ENCODE data around the gene DISP2.

Gene DISP2

DNA sequence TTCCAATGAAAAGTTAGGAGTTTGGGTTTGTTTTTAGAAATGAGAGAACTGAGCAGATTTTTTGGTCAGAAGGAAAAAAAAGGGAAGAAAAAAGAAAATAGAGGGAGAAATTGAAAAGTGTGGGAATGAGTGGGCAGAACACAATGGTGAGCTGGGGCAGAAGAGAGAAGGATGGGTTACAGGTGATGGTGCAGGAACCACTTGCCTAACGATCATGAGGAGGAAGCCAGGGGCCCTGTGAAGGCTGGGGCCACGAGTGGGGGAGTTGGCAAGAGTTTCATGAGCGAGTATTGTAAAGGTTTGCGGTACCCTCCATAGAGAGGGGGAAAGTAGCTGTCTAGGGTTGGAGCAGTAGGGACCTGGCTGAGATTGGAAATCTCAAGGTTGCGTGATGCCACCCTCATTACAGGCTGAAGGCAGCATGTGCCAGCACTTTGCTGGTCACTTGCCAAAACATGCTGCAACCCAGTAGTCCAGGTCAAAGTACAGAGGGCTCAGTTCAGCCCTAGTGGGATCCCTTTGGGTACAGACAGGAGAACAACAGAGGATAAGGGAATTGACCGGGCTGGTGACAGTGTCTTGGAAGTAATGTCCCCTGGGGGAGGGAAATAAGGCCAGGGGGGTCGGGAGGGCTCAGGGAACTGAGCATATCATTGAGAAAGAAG, 54.2 kb downstream of the DISP2 start:
- Histone ChIP-seq H3K36me3 (ENCODE audit: control insufficient read depth in 2 of 2, insufficient read depth in 1 of 2, low read length in 2 of 2) (peaks cover 13 to 93% of the 10 kb centered on the region in 2 experiments), H3K9me3 (ENCODE audit: control insufficient read depth, insufficient read depth, low read depth, low read length) (no peaks in the 10 kb centered on the region), H3K4me3 (ENCODE audit: low read depth, low read length) (no peak overlapping the region), H3K27ac (ENCODE audit: extremely low read depth, low read depth, low read length) (no peak overlapping the region; the same call in 1 of the 2 replicates), H3K4me1 (ENCODE audit: control insufficient read depth, insufficient read depth, low read length) (no peaks in the 10 kb centered on the region)
- TF ChIP-seq ZNF433 (tag by site-specific recombination; IDR thresholded peaks at IDR 0.05; ENCODE audit: low read depth) (no peak), KLF10 (tag by site-specific recombination; IDR thresholded peaks at IDR 0.05) (no peak), ZNF121 (tag by site-specific recombination; IDR thresholded peaks at IDR 0.05) (no peak), SALL2 (tag by site-specific recombination; IDR thresholded peaks at IDR 0.05; ENCODE audit: borderline replicate concordance) (no peak), ZNF157 (tag by site-specific recombination; IDR thresholded peaks at IDR 0.05) (no peak), ZNF561 (tag by site-specific recombination; IDR thresholded peaks at IDR 0.05; ENCODE audit: borderline replicate concordance) (no peak)
- TF ChIP-seq, protein P1, sequence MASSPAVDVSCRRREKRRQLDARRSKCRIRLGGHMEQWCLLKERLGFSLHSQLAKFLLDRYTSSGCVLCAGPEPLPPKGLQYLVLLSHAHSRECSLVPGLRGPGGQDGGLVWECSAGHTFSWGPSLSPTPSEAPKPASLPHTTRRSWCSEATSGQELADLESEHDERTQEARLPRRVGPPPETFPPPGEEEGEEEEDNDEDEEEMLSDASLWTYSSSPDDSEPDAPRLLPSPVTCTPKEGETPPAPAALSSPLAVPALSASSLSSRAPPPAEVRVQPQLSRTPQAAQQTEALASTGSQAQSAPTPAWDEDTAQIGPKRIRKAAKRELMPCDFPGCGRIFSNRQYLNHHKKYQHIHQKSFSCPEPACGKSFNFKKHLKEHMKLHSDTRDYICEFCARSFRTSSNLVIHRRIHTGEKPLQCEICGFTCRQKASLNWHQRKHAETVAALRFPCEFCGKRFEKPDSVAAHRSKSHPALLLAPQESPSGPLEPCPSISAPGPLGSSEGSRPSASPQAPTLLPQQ (tag by site-specific recombination; IDR thresholded peaks at IDR 0.05), result no peak
- POLR2A ChIA-PET, result interaction anchor here (0.6 to 1.6 kb wide), 2 partner anchors 13 to 114 kb away, joined by 3 read pairs; no protein-coding TSS in a partner anchor
- CTCF ChIA-PET, result interaction anchor here (0.6 to 1.1 kb wide), 4 partner anchors 10 to 461 kb away, joined by 3 to 5 read pairs (median 4); no protein-coding TSS in a partner anchor

DNA sequence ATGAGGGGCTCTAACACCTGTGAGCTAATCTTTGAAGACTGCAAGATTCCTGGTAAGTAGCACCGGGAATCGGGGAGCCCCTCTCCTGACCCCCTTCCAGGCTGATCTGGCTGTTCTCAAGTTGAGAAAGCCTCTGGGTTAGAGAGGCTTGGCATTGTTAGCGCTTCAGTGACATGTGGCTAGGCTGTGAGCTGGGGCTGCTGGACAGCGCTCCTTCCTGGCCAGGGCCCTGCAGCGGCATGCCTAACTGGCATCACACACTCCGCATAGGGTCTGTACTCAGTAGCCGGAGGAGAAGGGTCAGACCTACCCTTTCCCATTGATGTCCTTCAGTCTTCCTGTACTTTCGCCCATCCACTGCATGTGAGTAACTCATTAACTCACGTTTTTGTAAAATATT, 55.0 kb downstream of the DISP2 start:
- POLR2A ChIA-PET, result interaction anchor here (1.4 kb wide), 1 partner anchor 7 kb away, joined by 7 read pairs; the partner anchor contains the start of gene IVD
- no peak overlapping the region for H3K4me3 ChIP-seq (ENCODE audit: low read depth, low read length)
- peaks cover 10 to 92% of the 10 kb centered on the region in 2 experiments for H3K36me3 ChIP-seq (ENCODE audit: control insufficient read depth in 2 of 2, insufficient read depth in 1 of 2, low read length in 2 of 2)
- H3K27ac ChIP-seq (ENCODE audit: extremely low read depth, low read depth, low read length), result no peak overlapping the region
- no peak for TF ChIP-seq ZNF114 (tag by site-specific recombination; IDR thresholded peaks at IDR 0.05)
- TF ChIP-seq, protein P2, sequence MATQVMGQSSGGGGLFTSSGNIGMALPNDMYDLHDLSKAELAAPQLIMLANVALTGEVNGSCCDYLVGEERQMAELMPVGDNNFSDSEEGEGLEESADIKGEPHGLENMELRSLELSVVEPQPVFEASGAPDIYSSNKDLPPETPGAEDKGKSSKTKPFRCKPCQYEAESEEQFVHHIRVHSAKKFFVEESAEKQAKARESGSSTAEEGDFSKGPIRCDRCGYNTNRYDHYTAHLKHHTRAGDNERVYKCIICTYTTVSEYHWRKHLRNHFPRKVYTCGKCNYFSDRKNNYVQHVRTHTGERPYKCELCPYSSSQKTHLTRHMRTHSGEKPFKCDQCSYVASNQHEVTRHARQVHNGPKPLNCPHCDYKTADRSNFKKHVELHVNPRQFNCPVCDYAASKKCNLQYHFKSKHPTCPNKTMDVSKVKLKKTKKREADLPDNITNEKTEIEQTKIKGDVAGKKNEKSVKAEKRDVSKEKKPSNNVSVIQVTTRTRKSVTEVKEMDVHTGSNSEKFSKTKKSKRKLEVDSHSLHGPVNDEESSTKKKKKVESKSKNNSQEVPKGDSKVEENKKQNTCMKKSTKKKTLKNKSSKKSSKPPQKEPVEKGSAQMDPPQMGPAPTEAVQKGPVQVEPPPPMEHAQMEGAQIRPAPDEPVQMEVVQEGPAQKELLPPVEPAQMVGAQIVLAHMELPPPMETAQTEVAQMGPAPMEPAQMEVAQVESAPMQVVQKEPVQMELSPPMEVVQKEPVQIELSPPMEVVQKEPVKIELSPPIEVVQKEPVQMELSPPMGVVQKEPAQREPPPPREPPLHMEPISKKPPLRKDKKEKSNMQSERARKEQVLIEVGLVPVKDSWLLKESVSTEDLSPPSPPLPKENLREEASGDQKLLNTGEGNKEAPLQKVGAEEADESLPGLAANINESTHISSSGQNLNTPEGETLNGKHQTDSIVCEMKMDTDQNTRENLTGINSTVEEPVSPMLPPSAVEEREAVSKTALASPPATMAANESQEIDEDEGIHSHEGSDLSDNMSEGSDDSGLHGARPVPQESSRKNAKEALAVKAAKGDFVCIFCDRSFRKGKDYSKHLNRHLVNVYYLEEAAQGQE (tag by site-specific recombination; IDR thresholded peaks at IDR 0.05), result peak; percentile 60
- H3K4me1 ChIP-seq (ENCODE audit: control insufficient read depth, insufficient read depth, low read length), result no peaks in the 10 kb centered on the region
- no peaks in the 10 kb centered on the region for H3K9me3 ChIP-seq (ENCODE audit: control insufficient read depth, insufficient read depth, low read depth, low read length)
- CTCF ChIA-PET, result interaction anchor here (0.8 to 1.1 kb wide), 3 partner anchors 9 to 69 kb away, joined by 3 to 5 read pairs (median 4); no protein-coding TSS in a partner anchor

DNA sequence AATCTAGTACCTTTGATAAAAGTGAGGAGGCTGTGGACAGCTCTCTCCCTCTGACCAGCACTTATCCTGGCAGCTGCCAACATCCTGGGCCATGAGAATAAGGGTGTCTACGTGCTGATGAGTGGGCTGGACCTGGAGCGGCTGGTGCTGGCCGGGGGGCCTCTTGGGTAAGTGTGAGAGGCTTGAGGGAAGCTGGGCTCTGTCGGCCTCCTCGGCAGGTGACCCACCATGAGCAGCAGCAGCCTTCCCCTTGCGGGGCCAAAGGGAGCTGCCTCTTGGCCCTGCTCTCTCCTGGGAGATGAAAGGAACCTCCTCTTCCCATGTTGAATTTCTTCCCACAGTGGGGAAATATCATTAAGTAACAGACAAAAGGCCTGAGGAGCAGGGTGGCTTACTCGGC, 56.8 kb downstream of the DISP2 start:
- ChIA-PET POLR2A (no interaction called here), CTCF (interaction anchor here (0.9 to 1.2 kb wide), 2 partner anchors 9 to 70 kb away, joined by 5 read pairs; partner anchors contain the start of gene IVD)
- no peaks in the 10 kb centered on the region for H3K4me1 ChIP-seq (ENCODE audit: control insufficient read depth, insufficient read depth, low read length)
- H3K4me3 ChIP-seq (ENCODE audit: low read depth, low read length), result no peak overlapping the region
- H3K27ac ChIP-seq (ENCODE audit: extremely low read depth, low read depth, low read length), result no peak overlapping the region
- H3K36me3 ChIP-seq (ENCODE audit: control insufficient read depth in 2 of 2, insufficient read depth in 1 of 2, low read length in 2 of 2), result peaks cover 9 to 80% of the 10 kb centered on the region in 2 experiments
- H3K9me3 ChIP-seq (ENCODE audit: control insufficient read depth, insufficient read depth, low read depth, low read length), result no peaks in the 10 kb centered on the region
- TF ChIP-seq TRIM28 (IDR thresholded peaks at IDR 0.05; ENCODE audit: borderline replicate concordance, low read length), result no peak
- no peak for TF ChIP-seq ZNF639 (tag by site-specific recombination; IDR thresholded peaks at IDR 0.05)
- TF ChIP-seq, protein P3, sequence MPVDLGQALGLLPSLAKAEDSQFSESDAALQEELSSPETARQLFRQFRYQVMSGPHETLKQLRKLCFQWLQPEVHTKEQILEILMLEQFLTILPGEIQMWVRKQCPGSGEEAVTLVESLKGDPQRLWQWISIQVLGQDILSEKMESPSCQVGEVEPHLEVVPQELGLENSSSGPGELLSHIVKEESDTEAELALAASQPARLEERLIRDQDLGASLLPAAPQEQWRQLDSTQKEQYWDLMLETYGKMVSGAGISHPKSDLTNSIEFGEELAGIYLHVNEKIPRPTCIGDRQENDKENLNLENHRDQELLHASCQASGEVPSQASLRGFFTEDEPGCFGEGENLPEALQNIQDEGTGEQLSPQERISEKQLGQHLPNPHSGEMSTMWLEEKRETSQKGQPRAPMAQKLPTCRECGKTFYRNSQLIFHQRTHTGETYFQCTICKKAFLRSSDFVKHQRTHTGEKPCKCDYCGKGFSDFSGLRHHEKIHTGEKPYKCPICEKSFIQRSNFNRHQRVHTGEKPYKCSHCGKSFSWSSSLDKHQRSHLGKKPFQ (tag by site-specific recombination; IDR thresholded peaks at IDR 0.05), result no peak
- TF ChIP-seq, protein P4, sequence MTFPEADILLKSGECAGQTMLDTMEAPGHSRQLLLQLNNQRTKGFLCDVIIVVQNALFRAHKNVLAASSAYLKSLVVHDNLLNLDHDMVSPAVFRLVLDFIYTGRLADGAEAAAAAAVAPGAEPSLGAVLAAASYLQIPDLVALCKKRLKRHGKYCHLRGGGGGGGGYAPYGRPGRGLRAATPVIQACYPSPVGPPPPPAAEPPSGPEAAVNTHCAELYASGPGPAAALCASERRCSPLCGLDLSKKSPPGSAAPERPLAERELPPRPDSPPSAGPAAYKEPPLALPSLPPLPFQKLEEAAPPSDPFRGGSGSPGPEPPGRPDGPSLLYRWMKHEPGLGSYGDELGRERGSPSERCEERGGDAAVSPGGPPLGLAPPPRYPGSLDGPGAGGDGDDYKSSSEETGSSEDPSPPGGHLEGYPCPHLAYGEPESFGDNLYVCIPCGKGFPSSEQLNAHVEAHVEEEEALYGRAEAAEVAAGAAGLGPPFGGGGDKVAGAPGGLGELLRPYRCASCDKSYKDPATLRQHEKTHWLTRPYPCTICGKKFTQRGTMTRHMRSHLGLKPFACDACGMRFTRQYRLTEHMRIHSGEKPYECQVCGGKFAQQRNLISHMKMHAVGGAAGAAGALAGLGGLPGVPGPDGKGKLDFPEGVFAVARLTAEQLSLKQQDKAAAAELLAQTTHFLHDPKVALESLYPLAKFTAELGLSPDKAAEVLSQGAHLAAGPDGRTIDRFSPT (tag by site-specific recombination; IDR thresholded peaks at IDR 0.05), result no peak
- TF ChIP-seq ZNF37A (tag by site-specific recombination; IDR thresholded peaks at IDR 0.05), result no peak
- TF ChIP-seq ZNF501 (tag by site-specific recombination; IDR thresholded peaks at IDR 0.05), result no peak
- TF ChIP-seq ZNF24 (tag by site-specific recombination; IDR thresholded peaks at IDR 0.05), result no peak
- TF ChIP-seq GLIS1 (tag by site-specific recombination; IDR thresholded peaks at IDR 0.05), result no peak
- no peak for TF ChIP-seq ZNF560 (tag by site-specific recombination; IDR thresholded peaks at IDR 0.05; ENCODE audit: borderline replicate concordance)
- TF ChIP-seq SETDB1 (IDR thresholded peaks at IDR 0.05; ENCODE audit: insufficient read length, low read length), result no peak
- TF ChIP-seq SALL2 (tag by site-specific recombination; IDR thresholded peaks at IDR 0.05; ENCODE audit: borderline replicate concordance), result no peak
- no peak for TF ChIP-seq ZNF184 (tag by site-specific recombination; IDR thresholded peaks at IDR 0.05)

Data from HEK293 (cell line).